ENCODE data around the gene MTX1.
"Not testable (repeated sequence)": the region's sequence is repeated elsewhere in the genome, so short reads cannot be mapped to it uniquely, and the experiment has no call there.

Gene MTX1

DNA sequence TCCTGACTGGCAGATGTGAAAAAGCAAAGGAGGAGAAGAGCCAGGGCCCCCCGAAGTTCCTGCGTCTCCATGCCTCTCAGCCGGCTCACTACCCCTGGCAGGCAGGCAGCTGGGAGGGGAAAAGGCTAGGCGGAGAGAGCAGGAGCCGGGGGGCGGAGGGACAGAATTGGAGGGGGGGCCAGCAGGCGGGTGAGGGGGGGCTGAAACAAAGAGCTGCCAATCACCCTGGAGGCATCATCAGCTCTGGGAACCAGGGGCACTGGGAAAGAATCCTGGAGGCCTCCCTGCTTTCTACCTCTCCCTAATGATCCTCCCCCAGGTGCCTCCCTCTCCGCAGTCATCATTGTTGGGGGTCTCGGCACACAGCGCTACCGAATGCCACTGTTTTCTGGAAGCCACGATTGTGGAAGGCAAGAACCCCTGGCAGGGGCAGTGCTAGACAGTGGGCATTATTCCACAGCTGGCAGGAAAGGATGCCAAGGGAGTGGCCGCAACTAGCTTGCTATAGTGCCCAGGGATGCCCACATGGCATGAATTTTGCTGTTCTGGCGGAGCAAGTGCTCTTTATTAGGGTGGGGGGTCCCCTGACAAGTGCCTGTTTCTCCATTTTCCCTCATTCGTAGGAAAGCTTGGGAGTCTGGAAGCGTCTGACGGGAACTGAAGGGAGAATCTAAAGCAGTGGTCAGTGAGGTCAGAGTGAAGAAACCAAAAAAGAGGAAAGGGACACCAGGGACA is 522 bp upstream of the MTX1 start, which contains the start of gene THBS3:
TSS of gene THBS3 (minus strand) at position 92 of the 735 bp plus-strand sequence. CDS start at position 71, 21 bp downstream.
- no peak for DNase-seq (ENCODE audit: low read depth)

DNA sequence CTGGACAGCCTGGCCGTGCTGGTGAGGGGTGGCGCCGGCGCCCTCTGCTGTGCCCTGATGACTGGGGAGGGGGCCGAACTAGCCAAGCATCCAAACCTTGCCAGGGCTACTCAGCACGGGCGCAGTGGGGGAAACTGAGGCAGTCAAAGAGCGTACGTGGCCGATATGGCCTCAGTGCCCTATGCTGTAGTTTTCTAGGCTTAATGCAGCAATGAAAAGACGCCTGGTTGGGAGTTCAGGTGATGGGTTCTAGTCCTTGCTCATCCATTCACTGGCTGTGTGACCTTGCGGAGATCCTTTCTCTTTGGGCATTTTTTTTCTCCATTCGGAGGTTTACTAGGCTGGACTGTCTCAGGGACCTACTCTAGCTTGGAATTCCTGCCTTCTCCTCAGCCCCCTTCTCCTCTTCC is 822 bp downstream of the MTX1 start:
- DNase-seq (ENCODE audit: low read depth), result no peak

GRCh38 chr1:155210314-155211104 is 2.0 kb downstream of the MTX1 start:
- no peak for DNase-seq (ENCODE audit: low read depth)

DNA sequence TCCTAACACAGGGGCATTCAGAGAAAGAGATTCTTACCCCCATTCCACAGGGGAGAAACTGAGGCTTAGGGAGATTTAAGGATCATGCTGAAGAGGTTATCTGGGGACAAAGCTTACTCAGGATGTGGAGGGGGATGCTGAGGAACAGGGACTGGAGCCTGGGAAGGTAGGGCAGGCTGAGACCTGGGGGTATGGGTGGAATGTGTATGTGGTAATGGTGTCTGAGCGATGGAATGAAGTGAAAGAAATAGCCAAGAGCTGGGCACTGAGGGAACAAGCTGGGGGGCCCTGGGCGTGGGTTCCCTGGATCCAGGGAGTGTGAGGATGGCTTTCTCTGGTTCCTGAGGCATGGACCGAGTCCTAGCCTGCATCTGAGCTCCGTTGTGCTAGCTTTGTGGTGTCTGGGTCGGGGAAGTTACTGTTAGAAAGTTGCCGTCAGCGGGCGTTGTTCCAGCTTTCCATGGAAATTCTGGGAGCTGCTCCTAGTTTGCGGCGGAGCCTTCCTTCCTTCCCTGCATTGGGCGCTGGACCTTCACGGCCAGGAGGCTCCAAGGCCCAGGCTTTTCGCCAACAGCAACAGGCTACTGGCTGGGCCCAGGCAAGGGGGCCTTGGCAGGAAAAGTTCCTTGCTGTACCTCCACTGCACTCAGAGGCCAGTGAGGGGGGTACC is 3.0 kb downstream of the MTX1 start:
- not testable (repeated sequence) for DNase-seq (ENCODE audit: low read depth)

DNA sequence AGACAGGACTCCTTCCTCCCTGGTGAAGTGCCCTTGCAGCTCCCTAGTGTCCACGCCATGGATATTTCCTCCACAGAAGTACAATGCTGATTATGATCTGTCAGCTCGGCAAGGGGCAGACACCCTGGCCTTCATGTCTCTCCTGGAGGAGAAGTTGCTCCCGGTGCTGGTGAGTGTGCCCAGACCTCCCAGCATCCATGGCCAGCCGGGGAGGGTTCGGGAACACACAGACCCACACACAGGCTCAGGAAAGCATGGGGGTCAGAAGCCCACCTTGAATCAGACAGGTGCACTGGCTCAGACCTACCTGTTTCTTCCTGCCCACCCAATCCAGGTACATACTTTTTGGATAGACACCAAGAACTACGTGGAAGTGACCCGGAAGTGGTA is 3.6 kb downstream of the MTX1 start:
- DNase-seq (ENCODE audit: low read depth), result not testable (repeated sequence)

- not testable (repeated sequence) for DNase-seq (ENCODE audit: low read depth)
Measured at GRCh38 chr1:155214702-155215101, 6.2 kb downstream of the MTX1 start.

- DNase-seq (ENCODE audit: low read depth), result no peak
Measured at GRCh38 chr1:155218854-155219591, 10.5 kb downstream of the MTX1 start.

- no peak for DNase-seq (ENCODE audit: low read depth)
Measured at GRCh38 chr1:155219592-155220031, 11.1 kb downstream of the MTX1 start.

DNA sequence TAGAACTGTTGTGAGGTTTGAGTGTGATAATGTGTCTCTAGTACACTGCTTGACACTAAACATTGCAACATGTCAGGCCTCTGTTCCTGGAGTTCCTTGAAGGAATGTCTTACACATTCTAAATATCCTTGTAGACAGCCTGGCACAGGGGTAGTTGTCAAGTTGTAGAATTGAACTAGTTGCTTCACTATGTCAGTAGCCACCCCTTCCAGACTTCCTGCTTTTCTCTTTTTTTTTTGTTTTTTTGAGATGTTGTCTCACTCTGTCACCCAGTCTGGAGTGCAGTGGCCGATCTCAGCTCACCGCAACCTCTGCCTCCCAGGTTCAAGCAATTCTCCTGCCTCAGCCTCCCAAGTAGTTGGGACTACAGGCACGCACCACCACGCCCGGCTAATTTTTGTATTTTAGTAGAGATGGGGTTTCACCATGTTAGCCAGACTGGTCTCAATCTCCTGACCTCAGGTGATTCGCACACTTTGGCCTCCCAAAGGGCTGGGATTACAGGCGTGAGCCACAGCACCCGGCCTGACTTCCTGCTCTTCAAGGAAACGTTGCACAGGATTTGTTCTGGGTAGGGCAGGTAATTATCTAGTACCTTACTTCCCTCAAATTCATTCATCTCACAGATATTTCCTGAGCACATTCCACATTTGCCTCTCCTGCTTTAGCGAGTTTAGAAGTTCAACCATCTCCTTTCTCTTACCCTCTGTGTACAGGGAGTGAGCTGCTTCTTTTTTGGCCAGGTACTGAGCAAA is 11.9 kb downstream of the MTX1 start:
- DNase-seq (ENCODE audit: low read depth), result not testable (repeated sequence)

- no peak for DNase-seq (ENCODE audit: low read depth)
Measured at GRCh38 chr1:155223047-155223446, 14.6 kb downstream of the MTX1 start.

GRCh38 chr1:155225404-155225759 is 16.9 kb downstream of the MTX1 start:
- not testable (repeated sequence) for DNase-seq (ENCODE audit: low read depth)

DNA sequence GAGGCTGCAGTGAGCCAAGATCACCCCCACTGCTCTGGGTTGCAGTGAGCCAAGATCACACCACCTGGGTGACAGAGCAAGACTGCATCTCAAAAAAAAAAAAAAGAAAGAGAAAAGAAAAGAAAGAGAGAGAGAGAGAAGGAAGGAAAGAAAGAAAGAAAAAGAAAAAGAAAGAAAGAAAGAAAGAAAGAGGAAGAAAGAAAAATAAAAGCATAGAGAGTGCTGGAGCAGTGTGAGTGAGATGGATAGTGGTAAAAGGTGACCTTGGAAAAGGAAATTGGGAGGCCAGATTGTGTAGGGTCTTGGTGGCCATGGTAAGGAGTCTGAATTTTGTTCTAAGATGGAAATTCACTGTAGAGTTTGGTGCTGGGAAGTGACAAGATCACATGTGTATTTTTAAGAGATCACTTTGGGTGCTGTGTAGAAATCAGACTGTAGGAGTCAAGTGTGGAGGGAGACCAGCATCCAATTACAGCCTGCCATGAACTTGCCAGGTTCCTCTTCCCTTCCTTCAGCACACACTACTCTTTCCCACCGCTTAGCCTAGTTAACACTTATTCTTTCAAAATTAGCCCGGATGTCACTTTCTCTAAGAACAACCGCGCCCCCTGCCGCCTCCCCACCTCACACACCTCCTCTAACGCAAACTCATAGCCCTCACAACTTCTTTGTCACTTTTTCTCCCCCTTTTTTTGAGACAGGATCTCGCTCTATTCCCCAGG is 17.9 kb downstream of the MTX1 start:
- DNase-seq (ENCODE audit: low read depth), result peak; percentile 84

- no peak for DNase-seq (ENCODE audit: low read depth)
Measured at GRCh38 chr1:155226910-155227260, 18.4 kb downstream of the MTX1 start.

DNA sequence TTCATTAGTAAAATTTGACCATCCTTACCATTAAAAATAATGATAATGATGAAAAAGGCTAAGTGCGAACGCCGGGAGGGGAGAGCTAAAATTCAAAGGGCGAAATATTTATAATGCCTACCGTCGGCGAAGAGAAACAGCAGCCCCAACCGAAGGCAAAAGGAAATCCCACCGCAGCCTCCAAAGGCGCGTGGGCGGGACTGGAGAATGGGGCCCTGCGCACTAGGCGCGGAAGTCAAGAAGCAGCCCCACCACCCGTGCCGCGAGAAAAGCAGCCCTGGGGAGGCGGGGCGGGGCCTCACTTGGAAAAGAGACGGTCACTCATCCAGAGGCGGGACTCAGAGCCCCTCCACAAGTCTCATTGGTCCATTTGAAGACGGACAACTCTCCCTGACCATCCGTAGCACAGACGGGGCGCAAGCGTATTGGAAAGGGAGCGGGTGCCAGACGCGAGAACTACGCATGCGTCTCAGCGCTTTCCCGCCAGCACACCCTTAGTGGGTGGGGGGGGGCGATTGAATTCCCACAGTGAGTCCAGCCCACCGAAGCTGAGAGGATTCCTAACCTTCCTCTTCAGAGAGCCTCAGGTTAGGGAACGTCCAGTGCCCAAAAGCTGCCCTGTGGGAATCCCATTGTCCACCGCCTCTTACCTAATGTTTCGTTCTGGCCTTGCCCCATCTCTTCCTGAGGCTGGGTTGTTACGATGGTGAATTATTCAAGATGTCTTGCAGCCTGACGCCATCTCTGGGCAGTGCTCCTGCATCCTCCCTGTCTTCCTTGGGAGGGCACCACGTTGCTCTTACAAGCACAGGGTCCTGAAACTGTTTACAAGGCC is 19.0 kb downstream of the MTX1 start:
- DNase-seq (ENCODE audit: low read depth), result peak; percentile 100

DNA sequence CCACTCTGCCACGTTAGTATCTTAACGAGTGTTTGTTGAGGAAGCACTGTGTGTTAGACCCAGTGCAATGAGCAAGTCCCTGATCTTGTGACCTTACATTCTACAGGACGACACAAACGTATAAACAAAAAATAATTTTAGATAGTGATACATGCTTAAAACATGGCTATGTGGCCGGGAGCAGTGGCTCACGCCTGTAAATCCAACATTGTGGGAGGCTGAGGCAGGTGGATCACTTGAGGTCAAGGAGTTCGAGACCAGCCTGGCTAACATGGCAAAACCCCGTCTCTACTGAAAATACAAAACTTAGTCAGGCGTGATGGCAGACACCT is 19.6 kb downstream of the MTX1 start:
- DNase-seq (ENCODE audit: low read depth), result no peak

- DNase-seq (ENCODE audit: low read depth), result not testable (repeated sequence)
Measured at GRCh38 chr1:155231302-155231701, 22.8 kb downstream of the MTX1 start.

- not testable (repeated sequence) for DNase-seq (ENCODE audit: low read depth)
Measured at GRCh38 chr1:155232001-155232978, 23.8 kb downstream of the MTX1 start.

DNA sequence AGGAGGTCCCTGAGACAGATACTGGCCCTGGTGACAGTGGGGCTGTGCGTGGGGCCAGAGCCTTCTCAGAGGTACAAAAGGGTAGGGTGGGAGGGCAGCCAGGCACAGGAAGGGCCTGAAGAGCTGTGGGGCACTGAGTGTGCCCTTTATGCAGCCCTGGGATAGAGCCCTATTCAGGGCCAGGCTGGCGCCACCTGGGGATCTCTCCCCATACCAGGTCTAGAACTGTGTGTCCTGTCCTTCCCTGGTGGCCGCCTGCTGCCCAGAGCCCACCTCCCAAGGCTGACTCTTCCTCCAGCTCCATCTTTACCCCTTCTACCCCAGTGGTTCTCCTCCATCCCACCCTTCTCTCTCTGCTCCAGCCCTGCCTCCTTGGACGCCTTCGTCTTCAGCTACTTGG is 25.0 kb downstream of the MTX1 start:
- DNase-seq (ENCODE audit: low read depth), result not testable (repeated sequence)

GRCh38 chr1:155235375-155235774 is 26.9 kb downstream of the MTX1 start:
- not testable (repeated sequence) for DNase-seq (ENCODE audit: low read depth)

All from activated T-helper 1 cell treated with Interleukin-2 at 50 U/mL for 16 hours (primary cell).